SK-N-MC (cell line): ENCODE results near the gene ANKS6.

ENCODE experiments used
- FOXP2 ChIP-seq: optimal IDR thresholded peaks from 2 replicates; pipeline ENCODE3; 2011; ENCODE audit warnings: mild to moderate bottlenecking, moderate library complexity; ENCODE audit not compliant: insufficient read depth; ENCODE audit errors: extremely low read length, control extremely low read depth
- POLR2AphosphoS5 ChIP-seq: IDR thresholded peaks from 2 replicates; pipeline ENCODE4 v1.6.1; 2012; ENCODE audit warnings: mild to moderate bottlenecking, low read depth, low read length, borderline replicate concordance

- TF ChIP-seq POLR2AphosphoS5, result no peak
- TF ChIP-seq FOXP2, result no peak
Measured at GRCh38 chr9:98714833-98715232, 81.5 kb downstream of the ANKS6 start.
